H1 (cell line): ENCODE results near the gene TSPEAR. TPM values are rescaled to one million over a fixed set of nuclear protein-coding genes. Genes with fewer than 3 reads are reported as not detected.

Experiments
- CHD1 ChIP-seq: IDR thresholded peaks from 2 replicates; pipeline ENCODE4 v1.6.1; 2012; ENCODE audit warnings: low read depth, low read length, improper control_type of control experiment
- polyA plus RNA-seq, 7 experiments: library from polyadenylated mRNA; depleted of rRNA in 3 of 7; stranded (reverse) in 5 of 7; unstranded in 2 of 7; fragments of >200 nt in 5 of 7; fragments of 200-250 nt in 2 of 7; gene quantifications; 1 replicate in 5 of 7; 2 replicates in 1 of 7; 4 replicates in 1 of 7; pipeline versions ENCODE4 v1.2.1 to v1.2.3, GENCODE V29; 2011 to 2013; ENCODE audit warnings: missing spikeins in 2 of 7, mixed read lengths in 2 of 7
- total RNA-seq: library from RNA; stranded (reverse); fragmentation: NEBNext Ultra II Directional; extraction: Animal tissue kit (Norgen Biotek cat#: 25700); gene quantifications from 2 replicates; pipeline ENCODE4 v1.2.1, GENCODE V29; 2021
- TF ChIP-seq, protein P1 (sequence below): IDR thresholded peaks from 2 replicates; pipeline ENCODE4 v1.6.1; 2011; ENCODE audit warnings: low read length, improper control_type of control experiment

TSPEAR gene
- total and polyA plus RNA-seq, 2 of the 8 experiments (the other 6 are each of a cell fraction or from before 2014, with no cell fraction given) = 0.58 to 0.89 TPM

DNA sequence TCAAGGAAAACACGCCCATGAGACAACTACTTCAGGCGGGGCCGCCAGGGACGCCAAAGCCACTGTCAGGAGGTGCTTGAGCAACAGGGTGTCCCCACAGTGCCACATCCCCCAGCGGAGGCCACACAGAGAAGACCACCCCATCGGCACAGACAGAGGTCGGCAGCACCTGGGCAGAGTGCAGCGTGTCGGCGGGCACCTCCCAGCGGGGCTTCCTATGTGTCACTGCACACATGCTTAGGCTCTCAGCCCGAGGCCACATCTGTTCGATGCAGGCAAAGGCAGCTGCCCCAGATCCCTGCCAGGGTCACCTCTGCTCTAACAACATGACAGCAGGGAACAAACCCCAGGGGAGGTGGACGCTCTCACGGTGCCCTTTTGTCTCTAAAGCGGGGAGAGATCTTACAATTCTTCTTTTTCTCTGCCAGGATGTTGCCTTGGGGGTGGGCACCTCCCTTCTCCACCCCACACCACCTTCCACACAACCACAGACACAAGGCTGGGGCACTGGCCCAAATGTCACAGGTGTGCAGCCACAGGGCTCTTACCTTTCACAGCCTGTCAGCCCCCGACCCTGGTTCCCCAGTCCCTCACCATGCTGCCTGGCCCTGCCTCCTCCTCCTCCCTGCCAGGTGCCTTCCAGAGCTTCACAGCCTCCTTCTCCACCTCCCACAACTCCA is 95.3 kb downstream of the TSPEAR start (continued):
- no peak for TF ChIP-seq CHD1
- TF ChIP-seq, protein P1, sequence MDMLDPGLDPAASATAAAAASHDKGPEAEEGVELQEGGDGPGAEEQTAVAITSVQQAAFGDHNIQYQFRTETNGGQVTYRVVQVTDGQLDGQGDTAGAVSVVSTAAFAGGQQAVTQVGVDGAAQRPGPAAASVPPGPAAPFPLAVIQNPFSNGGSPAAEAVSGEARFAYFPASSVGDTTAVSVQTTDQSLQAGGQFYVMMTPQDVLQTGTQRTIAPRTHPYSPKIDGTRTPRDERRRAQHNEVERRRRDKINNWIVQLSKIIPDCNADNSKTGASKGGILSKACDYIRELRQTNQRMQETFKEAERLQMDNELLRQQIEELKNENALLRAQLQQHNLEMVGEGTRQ = no peak
